HEK293 (cell line): Measurements from ENCODE around the gene EPN1.

ENCODE experiments used
- CTCF ChIA-PET: fragments of 350-600 bp; formaldehyde crosslinking; extraction: SDS; loops from one replicate; lab custom pipeline; 2021; ENCODE audit warnings: antibody characterized with exemption; lab: Yijun Ruan, JAX
- POLR2A ChIA-PET: fragments of 300-600 bp; formaldehyde crosslinking; extraction: SDS; loops from one replicate; lab custom pipeline; 2020; ENCODE audit warnings: antibody characterized with exemption, inconsistent platforms; lab: Yijun Ruan, JAX
- H3K27ac ChIP-seq: fragments of 200-500 bp; sonication (Bioruptor generic); 2 replicates; pipeline ENCODE4 v1.5.1; 2014; ENCODE audit warnings: low read depth, low read length, control low read depth, inconsistent platforms; ENCODE audit errors: extremely low read depth
- H3K36me3 ChIP-seq, 2 experiments: fragments of 200-500 bp in 1 of 2; sonication (Bioruptor generic) in 1 of 2; 1 replicate in 1 of 2; 2 replicates in 1 of 2; pipeline ENCODE4 v1.5.1; 2014 to 2017; ENCODE audit warnings: inconsistent platforms in 2 of 2, low read length in 2 of 2; ENCODE audit not compliant: control insufficient read depth in 2 of 2, insufficient read depth in 1 of 2
- H3K4me1 ChIP-seq: fragments of 200-500 bp; sonication (Bioruptor generic); 2 replicates; pipeline ENCODE4 v1.5.1; 2014; ENCODE audit warnings: mild to moderate bottlenecking, low read length, inconsistent platforms; ENCODE audit not compliant: control insufficient read depth, insufficient read depth
- H3K4me3 ChIP-seq: 2 replicates; pipeline ENCODE4 v1.5.1; 2011; ENCODE audit warnings: low read depth, mild to moderate bottlenecking, control low read depth, low read length, moderate library complexity
- H3K9me3 ChIP-seq: fragments of 200-500 bp; sonication (Bioruptor generic); 2 replicates; pipeline ENCODE4 v1.5.1; 2014; ENCODE audit warnings: low read depth, low read length, inconsistent platforms; ENCODE audit not compliant: control insufficient read depth, insufficient read depth
- MZF1 ChIP-seq: fragments of 450-650 bp; formaldehyde crosslinking; IDR thresholded peaks from 2 replicates; pipeline ENCODE4 v1.5.1; 2017; ENCODE audit warnings: missing biosample characterization, missing genetic modification characterization, borderline replicate concordance
- REPIN1 ChIP-seq: fragments of 450-650 bp; formaldehyde crosslinking; IDR thresholded peaks from 2 replicates; pipeline ENCODE4 v1.5.1; 2017; ENCODE audit warnings: missing biosample characterization, missing genetic modification characterization, low read depth
- SCRT2 ChIP-seq: fragments of 450-650 bp; formaldehyde crosslinking; IDR thresholded peaks from 2 replicates; pipeline ENCODE4 v1.5.1; 2016; ENCODE audit warnings: missing biosample characterization, missing genetic modification characterization
- ZFHX2 ChIP-seq: fragments of 450-650 bp; formaldehyde crosslinking; conservative IDR thresholded peaks from 2 replicates; pipeline ENCODE4 v1.5.1; 2016; ENCODE audit warnings: missing biosample characterization, missing genetic modification characterization
- ZIC2 ChIP-seq: fragments of 450-650 bp; formaldehyde crosslinking; IDR thresholded peaks from 2 replicates; pipeline ENCODE4 v1.5.1; 2016; ENCODE audit warnings: missing biosample characterization, missing genetic modification characterization
- ZNF132 ChIP-seq: fragments of 450-650 bp; formaldehyde crosslinking; IDR thresholded peaks from 2 replicates; pipeline ENCODE4 v1.5.1; 2017; ENCODE audit warnings: missing biosample characterization, missing genetic modification characterization, borderline replicate concordance
- ZNF239 ChIP-seq: fragments of 450-650 bp; formaldehyde crosslinking; IDR thresholded peaks from 2 replicates; pipeline ENCODE4 v1.5.1; 2016; ENCODE audit warnings: missing biosample characterization, missing genetic modification characterization
- ZNF335 ChIP-seq: fragments of 450-650 bp; formaldehyde crosslinking; conservative IDR thresholded peaks from 2 replicates; pipeline ENCODE4 v1.5.1; 2016; ENCODE audit warnings: missing biosample characterization, missing genetic modification characterization
- ZNF501 ChIP-seq: fragments of 450-650 bp; formaldehyde crosslinking; IDR thresholded peaks from 2 replicates; pipeline ENCODE4 v1.5.1; 2016; ENCODE audit warnings: missing biosample characterization, missing genetic modification characterization
- ZNF629 ChIP-seq: fragments of 450-650 bp; formaldehyde crosslinking; IDR thresholded peaks from 2 replicates; pipeline ENCODE4 v1.5.1; 2017; ENCODE audit warnings: missing biosample characterization, missing genetic modification characterization
- ZNF664 ChIP-seq: fragments of 450-650 bp; formaldehyde crosslinking; IDR thresholded peaks from 2 replicates; pipeline ENCODE4 v1.5.1; 2016; ENCODE audit warnings: missing biosample characterization, missing genetic modification characterization
- ZNF792 ChIP-seq: fragments of 450-650 bp; formaldehyde crosslinking; IDR thresholded peaks from 2 replicates; pipeline ENCODE4 v1.5.1; 2016; ENCODE audit warnings: missing biosample characterization, missing genetic modification characterization
- TF ChIP-seq, protein P1 (sequence below): fragments of 450-650 bp; formaldehyde crosslinking; IDR thresholded peaks from 2 replicates; pipeline ENCODE4 v1.5.1; 2016; ENCODE audit warnings: missing biosample characterization, missing genetic modification characterization
- TF ChIP-seq, protein P2 (sequence below): fragments of 450-650 bp; formaldehyde crosslinking; IDR thresholded peaks from 2 replicates; pipeline ENCODE4 v1.5.1; 2016; ENCODE audit warnings: missing biosample characterization, missing genetic modification characterization
- TF ChIP-seq, protein P3 (sequence below): fragments of 450-650 bp; formaldehyde crosslinking; IDR thresholded peaks from 2 replicates; pipeline ENCODE4 v1.5.1; 2016; ENCODE audit warnings: missing biosample characterization, missing genetic modification characterization
- TF ChIP-seq, protein P4 (sequence below): fragments of 450-650 bp; formaldehyde crosslinking; IDR thresholded peaks from 2 replicates; pipeline ENCODE4; 2016; ENCODE audit warnings: missing biosample characterization, missing genetic modification characterization
- TF ChIP-seq, protein P5 (sequence below): fragments of 450-650 bp; formaldehyde crosslinking; conservative IDR thresholded peaks from 2 replicates; pipeline ENCODE4 v1.5.1; 2016; ENCODE audit warnings: low read depth, missing biosample characterization, missing genetic modification characterization
- TF ChIP-seq, protein P6 (sequence below): fragments of 450-650 bp; formaldehyde crosslinking; IDR thresholded peaks from 2 replicates; pipeline ENCODE4 v1.5.1; 2016; ENCODE audit warnings: missing biosample characterization, missing genetic modification characterization
- TF ChIP-seq, protein P7 (sequence below): fragments of 450-650 bp; formaldehyde crosslinking; IDR thresholded peaks from 2 replicates; pipeline ENCODE4 v1.5.1; 2017; ENCODE audit warnings: missing biosample characterization, missing genetic modification characterization

Gene EPN1

DNA sequence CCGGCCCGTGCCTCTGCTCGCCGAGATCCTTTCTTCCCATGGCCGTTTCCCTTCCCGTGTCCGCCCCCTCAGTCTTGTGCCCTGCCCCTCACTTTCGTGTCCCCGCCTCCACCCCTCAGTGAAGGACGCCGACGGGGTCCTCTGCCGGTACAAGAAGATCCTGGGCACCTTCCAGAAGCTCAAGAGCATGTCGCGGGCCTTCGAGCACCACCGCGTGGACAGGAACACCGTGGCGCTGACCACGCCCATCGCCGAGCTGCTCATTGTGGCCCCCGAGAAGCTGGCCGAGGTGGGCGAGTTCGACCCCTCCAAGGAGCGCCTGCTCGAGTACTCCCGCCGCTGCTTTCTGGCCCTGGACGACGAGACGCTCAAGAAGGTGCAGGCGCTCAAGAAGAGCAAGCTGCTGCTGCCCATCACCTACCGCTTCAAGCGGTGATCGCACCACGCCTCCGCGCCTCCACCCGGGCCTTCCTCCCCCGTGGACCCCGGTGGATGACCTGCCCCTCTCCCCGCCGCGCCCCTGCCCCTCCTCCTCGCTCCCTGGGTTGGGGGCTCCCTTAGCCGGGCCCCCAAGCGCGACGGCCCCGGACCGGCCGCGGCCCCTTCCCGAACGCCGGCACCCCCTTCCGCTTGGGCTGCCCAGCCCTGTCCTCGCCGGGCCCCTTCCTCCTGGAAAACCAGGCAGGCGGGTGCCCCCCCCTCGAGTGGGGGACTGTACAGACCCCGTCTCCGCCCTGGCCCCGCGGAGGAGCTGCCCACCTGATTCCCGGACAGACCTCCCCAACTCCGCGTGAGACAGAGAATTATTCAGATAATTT lies 22.5 kb upstream of the EPN1 start (continued):
- TF ChIP-seq, protein P1, sequence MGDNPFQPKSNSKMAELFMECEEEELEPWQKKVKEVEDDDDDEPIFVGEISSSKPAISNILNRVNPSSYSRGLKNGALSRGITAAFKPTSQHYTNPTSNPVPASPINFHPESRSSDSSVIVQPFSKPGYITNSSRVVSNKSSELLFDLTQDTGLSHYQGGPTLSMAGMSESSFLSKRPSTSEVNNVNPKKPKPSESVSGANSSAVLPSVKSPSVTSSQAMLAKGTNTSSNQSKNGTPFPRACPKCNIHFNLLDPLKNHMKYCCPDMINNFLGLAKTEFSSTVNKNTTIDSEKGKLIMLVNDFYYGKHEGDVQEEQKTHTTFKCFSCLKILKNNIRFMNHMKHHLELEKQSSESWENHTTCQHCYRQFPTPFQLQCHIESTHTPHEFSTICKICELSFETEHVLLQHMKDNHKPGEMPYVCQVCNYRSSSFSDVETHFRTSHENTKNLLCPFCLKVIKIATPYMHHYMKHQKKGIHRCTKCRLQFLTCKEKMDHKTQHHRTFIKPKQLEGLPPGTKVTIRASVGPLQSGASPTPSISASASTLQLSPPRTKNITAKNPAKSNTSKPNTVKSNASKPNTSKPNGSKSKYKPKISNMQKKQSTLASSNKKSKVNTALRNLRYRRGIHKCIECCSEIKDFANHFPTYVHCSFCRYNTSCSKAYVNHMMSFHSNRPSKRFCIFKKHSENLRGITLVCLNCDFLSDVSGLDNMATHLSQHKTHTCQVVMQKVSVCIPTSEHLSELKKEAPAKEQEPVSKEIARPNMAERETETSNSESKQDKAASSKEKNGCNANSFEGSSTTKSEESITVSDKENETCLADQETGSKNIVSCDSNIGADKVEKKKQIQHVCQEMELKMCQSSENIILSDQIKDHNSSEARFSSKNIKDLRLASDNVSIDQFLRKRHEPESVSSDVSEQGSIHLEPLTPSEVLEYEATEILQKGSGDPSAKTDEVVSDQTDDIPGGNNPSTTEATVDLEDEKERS = no peak
- TF ChIP-seq, protein P2, sequence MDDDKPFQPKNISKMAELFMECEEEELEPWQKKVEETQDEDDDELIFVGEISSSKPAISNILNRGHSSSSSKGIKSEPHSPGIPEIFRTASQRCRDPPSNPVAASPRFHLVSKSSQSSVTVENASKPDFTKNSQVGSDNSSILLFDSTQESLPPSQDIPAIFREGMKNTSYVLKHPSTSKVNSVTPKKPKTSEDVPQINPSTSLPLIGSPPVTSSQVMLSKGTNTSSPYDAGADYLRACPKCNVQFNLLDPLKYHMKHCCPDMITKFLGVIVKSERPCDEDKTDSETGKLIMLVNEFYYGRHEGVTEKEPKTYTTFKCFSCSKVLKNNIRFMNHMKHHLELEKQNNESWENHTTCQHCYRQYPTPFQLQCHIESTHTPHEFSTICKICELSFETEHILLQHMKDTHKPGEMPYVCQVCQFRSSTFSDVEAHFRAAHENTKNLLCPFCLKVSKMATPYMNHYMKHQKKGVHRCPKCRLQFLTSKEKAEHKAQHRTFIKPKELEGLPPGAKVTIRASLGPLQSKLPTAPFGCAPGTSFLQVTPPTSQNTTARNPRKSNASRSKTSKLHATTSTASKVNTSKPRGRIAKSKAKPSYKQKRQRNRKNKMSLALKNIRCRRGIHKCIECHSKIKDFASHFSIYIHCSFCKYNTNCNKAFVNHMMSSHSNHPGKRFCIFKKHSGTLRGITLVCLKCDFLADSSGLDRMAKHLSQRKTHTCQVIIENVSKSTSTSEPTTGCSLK (tag by site-specific recombination) = no peak
- no peak for TF ChIP-seq REPIN1
- TF ChIP-seq, protein P3, sequence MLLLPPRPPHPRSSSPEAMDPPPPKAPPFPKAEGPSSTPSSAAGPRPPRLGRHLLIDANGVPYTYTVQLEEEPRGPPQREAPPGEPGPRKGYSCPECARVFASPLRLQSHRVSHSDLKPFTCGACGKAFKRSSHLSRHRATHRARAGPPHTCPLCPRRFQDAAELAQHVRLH (tag by site-specific recombination) = no peak
- no peak for TF ChIP-seq MZF1 (tag by site-specific recombination)
- peak; percentile 25; the same call in 1 of the 2 replicates for TF ChIP-seq ZFHX2 (tag by site-specific recombination)

DNA sequence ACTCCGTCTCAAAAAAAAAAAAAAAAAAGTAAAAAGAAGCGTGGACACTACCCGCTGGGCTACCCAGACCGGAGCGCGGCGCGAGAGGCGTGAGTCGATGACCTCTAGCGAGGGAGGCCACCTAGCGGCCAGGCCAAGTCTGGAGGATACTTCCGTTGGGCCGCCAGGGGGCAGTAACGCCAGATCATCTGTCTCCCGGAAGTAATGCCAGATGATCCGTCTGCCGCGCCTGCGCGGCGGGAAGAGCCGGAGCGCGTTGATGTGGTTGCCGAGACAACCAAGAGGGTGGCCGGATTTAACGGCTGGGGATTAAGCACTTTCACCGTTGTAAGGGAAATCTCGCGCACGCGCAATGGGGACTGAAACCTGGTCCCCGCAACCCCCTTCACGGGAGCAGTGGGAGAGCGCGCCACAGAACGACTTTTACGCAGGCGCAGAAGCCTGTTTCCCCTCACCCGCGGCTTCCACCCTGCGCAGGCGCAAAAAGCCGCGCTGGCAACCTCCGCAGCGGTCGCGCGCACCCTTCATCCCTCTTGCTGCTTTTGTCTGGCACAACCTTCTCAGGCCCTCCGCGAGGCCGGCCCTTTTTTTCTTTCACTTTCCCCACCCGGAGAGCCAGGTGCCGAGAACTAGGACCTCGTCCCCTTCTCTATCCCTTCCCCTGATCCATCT lies 21.2 kb upstream of the EPN1 start:
- Histone ChIP-seq H3K36me3 (peaks cover 3 to 53% of the 10 kb centered on the region in 2 experiments; a peak in 2 of 3 replicates), H3K9me3 (no peaks in the 10 kb centered on the region), H3K27ac (peak overlapping the region; percentile 100), H3K4me1 (peaks cover 11% of the 10 kb centered on the region), H3K4me3 (peak overlapping the region; percentile 55)
- CTCF ChIA-PET = interaction anchor here (0.6 to 3.4 kb wide), 31 partner anchors 8 to 1990 kb away, joined by 3 to 34 read pairs (median 4); partner anchors contain the start of gene ZNF784
- POLR2A ChIA-PET = interaction anchor here (0.6 to 2.5 kb wide), 23 partner anchors 8 to 1204 kb away, joined by 3 to 36 read pairs (median 6); partner anchors contain the start of genes EPN1, FIZ1, ISOC2 and KMT5C
- TF ChIP-seq ZNF629 (tag by site-specific recombination) (peak; percentile 67), ZNF792 (tag by site-specific recombination) (no peak), ZNF239 (tag by site-specific recombination) (no peak), ZIC2 (tag by site-specific recombination) (0 out of 2 replicates have a peak, but pooled peaks have one; percentile 15), SCRT2 (tag by site-specific recombination) (no peak), ZNF132 (tag by site-specific recombination) (no peak), ZNF501 (tag by site-specific recombination) (peak; percentile 78), ZNF664 (tag by site-specific recombination) (no peak), ZNF335 (tag by site-specific recombination) (peak; percentile 95)
- TF ChIP-seq, protein P4, sequence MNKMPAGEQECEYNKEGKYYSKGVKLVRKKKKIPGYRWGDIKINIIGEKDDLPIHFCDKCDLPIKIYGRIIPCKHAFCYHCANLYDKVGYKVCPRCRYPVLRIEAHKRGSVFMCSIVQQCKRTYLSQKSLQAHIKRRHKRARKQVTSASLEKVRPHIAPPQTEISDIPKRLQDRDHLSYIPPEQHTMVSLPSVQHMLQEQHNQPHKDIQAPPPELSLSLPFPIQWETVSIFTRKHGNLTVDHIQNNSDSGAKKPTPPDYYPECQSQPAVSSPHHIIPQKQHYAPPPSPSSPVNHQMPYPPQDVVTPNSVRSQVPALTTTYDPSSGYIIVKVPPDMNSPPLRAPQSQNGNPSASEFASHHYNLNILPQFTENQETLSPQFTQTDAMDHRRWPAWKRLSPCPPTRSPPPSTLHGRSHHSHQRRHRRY (tag by site-specific recombination) = no peak
- TF ChIP-seq, protein P5, sequence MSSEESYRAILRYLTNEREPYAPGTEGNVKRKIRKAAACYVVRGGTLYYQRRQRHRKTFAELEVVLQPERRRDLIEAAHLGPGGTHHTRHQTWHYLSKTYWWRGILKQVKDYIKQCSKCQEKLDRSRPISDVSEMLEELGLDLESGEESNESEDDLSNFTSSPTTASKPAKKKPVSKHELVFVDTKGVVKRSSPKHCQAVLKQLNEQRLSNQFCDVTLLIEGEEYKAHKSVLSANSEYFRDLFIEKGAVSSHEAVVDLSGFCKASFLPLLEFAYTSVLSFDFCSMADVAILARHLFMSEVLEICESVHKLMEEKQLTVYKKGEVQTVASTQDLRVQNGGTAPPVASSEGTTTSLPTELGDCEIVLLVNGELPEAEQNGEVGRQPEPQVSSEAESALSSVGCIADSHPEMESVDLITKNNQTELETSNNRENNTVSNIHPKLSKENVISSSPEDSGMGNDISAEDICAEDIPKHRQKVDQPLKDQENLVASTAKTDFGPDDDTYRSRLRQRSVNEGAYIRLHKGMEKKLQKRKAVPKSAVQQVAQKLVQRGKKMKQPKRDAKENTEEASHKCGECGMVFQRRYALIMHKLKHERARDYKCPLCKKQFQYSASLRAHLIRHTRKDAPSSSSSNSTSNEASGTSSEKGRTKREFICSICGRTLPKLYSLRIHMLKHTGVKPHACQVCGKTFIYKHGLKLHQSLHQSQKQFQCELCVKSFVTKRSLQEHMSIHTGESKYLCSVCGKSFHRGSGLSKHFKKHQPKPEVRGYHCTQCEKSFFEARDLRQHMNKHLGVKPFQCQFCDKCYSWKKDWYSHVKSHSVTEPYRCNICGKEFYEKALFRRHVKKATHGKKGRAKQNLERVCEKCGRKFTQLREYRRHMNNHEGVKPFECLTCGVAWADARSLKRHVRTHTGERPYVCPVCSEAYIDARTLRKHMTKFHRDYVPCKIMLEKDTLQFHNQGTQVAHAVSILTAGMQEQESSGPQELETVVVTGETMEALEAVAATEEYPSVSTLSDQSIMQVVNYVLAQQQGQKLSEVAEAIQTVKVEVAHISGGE = peak; percentile 97
- TF ChIP-seq, protein P6, sequence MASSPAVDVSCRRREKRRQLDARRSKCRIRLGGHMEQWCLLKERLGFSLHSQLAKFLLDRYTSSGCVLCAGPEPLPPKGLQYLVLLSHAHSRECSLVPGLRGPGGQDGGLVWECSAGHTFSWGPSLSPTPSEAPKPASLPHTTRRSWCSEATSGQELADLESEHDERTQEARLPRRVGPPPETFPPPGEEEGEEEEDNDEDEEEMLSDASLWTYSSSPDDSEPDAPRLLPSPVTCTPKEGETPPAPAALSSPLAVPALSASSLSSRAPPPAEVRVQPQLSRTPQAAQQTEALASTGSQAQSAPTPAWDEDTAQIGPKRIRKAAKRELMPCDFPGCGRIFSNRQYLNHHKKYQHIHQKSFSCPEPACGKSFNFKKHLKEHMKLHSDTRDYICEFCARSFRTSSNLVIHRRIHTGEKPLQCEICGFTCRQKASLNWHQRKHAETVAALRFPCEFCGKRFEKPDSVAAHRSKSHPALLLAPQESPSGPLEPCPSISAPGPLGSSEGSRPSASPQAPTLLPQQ (tag by site-specific recombination) = peak; percentile 84
- TF ChIP-seq, protein P7, sequence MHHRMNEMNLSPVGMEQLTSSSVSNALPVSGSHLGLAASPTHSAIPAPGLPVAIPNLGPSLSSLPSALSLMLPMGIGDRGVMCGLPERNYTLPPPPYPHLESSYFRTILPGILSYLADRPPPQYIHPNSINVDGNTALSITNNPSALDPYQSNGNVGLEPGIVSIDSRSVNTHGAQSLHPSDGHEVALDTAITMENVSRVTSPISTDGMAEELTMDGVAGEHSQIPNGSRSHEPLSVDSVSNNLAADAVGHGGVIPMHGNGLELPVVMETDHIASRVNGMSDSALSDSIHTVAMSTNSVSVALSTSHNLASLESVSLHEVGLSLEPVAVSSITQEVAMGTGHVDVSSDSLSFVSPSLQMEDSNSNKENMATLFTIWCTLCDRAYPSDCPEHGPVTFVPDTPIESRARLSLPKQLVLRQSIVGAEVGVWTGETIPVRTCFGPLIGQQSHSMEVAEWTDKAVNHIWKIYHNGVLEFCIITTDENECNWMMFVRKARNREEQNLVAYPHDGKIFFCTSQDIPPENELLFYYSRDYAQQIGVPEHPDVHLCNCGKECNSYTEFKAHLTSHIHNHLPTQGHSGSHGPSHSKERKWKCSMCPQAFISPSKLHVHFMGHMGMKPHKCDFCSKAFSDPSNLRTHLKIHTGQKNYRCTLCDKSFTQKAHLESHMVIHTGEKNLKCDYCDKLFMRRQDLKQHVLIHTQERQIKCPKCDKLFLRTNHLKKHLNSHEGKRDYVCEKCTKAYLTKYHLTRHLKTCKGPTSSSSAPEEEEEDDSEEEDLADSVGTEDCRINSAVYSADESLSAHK (tag by site-specific recombination) = peak; percentile 27
